T1000 (cell line): ENCODE measurements around the gene PARD3.

Experiments used
- DNase-seq: peaks from one replicate; lab custom pipeline; 2025; ENCODE audit warnings: mixed read lengths; lab: John Stamatoyannopoulos, UW

The PARD3 gene

DNA sequence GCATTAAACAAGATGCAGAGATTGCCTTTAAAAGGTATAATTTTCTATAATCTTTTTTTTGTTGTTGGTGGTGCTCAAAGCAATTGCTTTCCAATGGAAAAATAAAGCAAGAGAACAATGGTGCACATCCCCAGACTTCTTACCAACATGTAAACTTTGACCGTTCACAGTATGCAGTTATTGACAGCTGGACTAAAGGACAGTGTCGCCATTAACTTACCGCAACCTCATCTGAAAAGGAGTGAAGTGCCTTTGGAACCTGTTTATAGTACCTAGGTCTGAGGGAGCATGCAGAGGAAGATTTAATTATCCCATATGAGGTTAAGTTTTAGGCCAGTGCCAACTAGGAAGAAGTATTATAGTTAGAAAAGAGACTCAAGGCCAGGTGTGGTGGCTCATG lies 654.5 kb downstream of the PARD3 start:
- no peak for DNase-seq

DNA sequence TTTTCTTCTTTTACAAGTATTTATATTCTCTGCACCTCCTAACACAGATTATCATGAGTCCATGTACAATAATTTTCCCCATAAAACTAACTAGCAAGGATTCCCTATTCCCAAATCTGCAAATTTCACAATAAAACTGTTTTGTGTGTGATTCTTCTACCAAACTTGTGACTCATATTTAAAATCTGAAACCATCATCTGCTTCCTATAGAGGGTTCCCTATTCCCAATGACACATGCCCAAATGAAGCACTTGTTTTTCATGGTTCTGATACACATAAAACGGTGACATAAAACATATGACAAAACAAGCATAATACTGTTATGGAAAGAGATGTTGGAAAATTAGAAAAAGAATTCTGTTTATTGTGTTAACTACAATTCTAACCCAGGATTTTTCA lies 657.6 kb downstream of the PARD3 start:
- no peak for DNase-seq

DNA sequence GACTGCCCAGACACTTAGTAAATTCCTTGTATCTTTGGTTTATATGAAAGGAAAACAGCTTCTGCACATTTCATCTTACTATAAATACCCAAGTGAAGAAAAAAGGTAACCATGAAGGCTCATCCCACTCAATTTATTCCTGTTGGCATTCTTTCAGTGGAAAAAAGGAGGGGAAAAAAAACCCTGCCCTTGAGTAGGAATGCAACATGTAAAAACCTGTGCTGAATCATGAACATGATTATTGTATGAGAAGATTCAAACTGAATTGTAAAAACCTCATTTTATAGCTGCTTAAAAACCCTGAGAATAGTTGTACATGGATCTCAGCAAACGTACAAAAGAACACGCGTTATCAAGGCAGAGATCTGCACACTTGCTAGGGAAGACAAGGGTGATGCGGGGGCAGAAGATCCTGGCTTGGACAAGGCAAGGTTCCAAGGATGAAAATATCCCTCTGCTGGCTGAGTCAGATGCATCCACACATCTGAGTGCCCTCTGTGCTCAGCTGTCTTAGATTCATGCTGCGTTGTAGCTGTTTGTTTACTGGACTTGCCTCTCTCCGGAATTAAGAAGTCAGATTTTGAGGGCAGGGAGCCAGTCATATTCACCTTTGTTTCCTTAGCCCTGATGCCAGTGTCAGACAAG lies 658.2 kb downstream of the PARD3 start:
- DNase-seq = no peak

DNA sequence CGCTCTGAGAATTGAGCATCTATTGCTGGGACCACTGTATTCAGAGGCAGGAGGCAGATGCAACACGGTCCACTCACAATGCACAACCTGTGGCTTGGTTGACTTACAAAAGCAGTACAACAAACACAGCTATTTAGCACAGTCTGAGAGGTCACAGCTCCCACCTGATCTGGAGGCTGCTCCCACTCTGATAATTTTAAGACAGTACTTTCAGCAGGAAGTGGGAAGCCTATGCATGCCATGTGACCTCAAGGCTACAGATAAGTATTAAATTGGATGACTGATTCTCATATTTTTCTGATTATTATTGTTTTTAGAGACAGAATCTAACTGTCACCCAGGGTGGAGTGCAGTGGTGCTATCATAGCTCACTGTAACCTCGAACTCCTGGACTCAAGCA lies 659.3 kb downstream of the PARD3 start:
- no peak for DNase-seq

GRCh38 chr10:34154383-34154900 lies 660.7 kb downstream of the PARD3 start:
- DNase-seq = no peak

DNA sequence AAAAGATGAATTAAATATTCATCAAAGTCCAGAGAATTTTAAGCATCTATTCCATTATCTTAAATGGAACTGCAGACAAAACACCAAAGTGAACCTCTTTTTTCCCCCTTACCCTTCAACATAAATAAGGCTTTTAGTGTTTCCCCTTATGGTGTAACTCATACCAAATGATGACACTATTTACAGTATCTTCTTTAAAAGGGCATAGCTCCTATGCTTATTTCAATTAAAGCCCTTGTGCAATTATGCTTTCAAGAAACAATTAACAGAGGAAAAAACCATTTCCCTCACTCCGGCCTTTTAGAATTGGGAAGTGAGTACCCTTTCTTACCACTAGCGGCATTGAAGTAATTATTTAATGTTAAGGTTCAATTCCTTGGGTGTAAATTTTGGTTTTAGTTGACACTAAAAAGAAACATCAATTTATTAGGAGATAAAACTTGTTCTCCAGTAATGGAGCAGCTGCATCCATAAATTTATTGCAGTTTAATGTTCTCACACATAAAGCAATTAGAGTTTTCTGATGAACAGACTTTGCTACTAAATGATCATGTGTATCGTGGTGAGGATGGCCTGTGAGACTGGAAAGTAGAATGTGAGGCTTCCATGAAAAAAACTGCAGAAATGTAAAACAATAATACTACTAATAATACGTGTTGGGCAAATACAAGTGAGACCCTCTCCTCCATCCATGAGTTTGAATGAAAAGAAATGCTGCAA lies 661.3 kb downstream of the PARD3 start:
- no peak for DNase-seq

DNA sequence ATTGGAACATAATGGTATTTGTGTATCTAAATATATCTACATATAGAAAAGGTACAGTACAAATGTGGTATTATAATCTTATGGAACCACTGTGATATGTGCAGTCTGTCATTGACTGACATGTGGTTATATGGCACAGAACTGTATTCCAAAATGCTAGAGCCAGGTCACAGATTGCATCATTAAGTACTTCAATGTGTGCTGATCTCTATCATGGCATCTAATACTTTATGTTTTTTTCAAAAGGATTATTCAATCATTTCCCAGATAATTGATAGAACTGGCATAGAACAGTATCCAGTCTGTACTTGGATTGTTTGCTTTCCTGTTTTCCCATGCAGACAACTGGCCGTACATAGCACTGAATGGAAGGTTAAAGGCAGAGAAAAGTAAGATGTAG lies 662.7 kb downstream of the PARD3 start:
- no peak for DNase-seq

DNA sequence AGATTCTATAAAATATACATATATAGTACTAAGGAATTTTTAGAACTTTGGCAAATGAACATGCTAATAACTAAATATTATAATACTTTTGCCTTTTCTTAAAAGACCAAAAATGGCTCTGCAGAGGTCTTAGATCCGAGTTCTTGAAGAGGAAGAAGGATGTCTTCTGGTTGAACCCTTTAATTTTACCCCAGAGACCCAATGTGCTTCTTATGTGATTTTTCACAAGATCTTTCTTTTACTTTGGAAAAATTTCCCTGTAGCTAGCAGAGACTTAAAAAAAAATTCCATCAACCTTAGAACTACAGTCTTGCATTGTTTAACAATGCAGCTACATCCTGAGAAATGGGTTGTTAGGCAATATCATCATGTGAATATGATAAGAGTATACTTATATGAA lies 663.2 kb downstream of the PARD3 start:
- no peak for DNase-seq

DNA sequence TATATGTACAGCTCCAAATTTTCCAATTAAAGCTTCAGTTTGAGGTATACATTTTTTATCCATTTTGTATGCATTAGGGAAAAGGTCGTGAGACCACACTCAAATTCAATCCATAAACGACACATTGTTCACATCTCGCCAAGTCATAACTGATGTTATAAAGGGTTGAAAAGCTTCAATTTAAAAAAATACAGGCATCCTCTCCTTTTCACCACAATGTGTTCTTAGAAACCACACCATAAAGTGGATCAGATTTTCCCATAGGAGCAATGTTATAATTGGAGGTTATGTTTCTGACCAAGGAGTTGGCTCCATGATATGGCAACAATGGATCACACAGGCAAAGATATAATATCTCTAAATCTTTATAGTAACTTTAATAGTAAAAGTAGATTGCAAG lies 663.6 kb downstream of the PARD3 start:
- DNase-seq = no peak

DNA sequence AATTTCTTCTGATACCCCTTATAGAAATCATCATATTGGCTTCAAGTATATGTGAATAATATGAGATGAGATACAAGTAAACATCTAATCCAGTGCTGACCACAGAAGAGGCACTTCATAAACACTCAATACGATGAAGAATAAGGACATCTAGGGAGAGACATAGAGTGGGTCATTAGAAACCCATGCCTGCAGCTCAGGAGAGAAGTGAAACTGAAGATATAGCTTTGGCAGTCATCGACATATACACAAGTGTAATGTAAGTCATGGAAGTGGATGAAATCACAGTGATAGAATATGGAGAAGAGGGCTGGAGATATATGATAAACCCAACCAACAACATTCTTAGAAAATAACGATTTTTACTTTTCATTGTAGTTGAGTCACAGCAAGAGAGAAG lies 665.0 kb downstream of the PARD3 start:
- no peak for DNase-seq

GRCh38 chr10:34148305-34148657 lies 666.8 kb downstream of the PARD3 start:
- DNase-seq = no peak

GRCh38 chr10:34147641-34148304 lies 667.3 kb downstream of the PARD3 start:
- no peak for DNase-seq

- DNase-seq = no peak
These were observed 669.4 kb downstream of the PARD3 start for GRCh38 chr10:34145715-34146114.

DNA sequence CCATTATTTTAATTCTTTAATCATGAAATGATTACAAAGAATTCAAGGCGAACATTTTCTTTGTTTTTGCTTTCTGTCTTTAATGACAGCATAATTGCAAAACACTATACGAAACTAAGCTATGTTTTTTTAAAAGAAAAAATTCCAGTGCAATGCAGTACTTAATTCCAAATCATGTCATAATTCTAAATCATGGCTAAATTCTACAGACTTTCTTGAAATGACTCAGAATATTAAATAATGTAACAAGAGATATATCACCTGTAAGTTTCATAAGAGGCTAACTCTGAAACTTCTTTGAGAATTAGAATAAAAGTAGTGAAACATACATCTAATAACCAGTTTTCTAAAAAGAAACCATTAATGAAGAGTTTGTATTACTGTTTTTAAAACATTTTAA lies 671.6 kb downstream of the PARD3 start:
- no peak for DNase-seq

DNA sequence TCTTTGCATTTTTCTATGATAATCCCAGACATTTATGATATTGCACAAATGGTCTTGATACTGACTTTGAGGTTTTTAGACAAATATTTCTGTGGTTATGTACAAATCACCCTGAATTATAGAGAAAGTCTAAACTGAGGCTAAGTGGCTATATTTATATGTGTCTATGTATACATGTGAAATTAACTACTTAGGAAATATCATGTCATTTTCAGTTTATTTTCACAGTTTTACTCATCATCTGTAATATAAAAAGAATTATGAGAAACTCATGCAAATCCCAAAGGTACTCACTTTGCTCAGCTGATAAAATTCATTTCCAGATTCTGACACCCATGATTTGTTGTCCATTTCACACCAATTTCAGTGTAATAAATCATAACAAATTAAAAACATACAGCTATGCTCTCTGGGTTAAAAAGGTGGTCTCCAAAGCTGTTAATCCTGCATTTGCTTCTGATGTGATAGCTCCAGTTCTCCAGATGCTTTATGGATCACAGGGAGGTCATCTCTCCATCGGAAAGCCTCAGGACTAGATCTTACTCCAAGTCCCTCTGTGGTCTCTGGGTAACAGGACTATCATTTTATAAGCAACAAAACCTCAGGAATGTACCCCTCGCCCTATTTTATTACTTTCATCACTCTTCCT lies 673.9 kb downstream of the PARD3 start:
- DNase-seq = no peak

GRCh38 chr10:34139559-34139958 lies 675.5 kb downstream of the PARD3 start:
- no peak for DNase-seq

DNA sequence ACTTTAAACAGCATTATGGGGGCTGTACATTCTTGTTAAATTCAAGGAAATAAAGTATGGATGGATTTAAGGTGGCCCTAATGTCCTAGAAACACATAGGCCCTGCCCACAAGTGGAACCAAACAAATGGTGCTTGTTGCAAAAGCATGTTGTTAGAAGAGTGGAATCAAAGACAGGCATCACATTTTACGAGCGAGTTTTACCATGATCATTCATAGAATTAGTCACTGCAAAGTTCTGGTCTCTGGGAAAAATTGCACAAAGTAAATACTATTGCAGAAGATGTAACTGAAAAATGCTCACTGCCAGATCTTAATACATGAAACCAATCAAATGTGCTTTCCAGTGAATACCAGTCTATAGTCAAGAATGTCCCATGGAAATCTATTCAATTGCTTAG lies 677.1 kb downstream of the PARD3 start:
- DNase-seq = no peak

DNA sequence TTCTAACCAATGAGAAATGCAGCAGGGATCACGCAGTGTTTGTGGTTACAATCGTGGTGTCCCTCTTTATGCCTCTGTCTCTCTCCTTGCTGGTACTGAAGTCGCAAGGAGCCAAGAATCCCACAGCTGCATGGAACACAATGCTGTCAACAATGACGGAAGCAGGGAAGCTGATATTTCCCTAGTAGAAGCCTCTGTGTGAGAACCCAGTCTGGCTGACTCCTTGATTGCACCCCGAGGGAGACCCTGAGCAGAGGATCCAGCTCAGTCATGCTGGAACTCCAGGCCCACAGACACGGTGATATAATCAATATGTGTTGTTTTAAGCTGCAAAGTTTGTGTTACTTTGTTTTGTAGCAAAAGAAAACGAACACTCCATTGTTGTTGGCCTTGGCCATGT lies 677.9 kb downstream of the PARD3 start:
- no peak for DNase-seq

DNA sequence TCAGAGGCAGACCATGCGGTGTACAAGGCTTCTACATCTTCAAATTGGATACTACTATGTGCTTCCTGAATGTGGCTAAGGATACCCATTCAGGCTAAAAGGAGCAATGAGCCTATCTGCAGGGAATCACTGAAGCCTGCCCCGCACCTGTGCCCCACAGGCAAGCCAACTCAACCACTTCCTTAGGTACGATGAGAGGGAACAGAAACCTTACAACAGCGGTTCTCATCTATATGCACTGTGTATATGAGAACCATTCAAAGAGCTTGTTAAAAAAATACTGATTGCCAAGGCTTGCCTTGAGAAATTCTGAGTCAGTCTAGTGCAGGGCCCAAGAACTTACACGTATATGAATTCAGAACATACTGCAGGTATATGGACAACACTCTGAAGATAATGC lies 679.6 kb downstream of the PARD3 start:
- DNase-seq = no peak

- no peak for DNase-seq
These were observed 680.5 kb downstream of the PARD3 start for GRCh38 chr10:34134602-34135001.

- DNase-seq = no peak
These were observed 681.7 kb downstream of the PARD3 start for GRCh38 chr10:34133406-34133805.

- no peak for DNase-seq
These were observed 683.9 kb downstream of the PARD3 start for GRCh38 chr10:34131152-34131551.

DNA sequence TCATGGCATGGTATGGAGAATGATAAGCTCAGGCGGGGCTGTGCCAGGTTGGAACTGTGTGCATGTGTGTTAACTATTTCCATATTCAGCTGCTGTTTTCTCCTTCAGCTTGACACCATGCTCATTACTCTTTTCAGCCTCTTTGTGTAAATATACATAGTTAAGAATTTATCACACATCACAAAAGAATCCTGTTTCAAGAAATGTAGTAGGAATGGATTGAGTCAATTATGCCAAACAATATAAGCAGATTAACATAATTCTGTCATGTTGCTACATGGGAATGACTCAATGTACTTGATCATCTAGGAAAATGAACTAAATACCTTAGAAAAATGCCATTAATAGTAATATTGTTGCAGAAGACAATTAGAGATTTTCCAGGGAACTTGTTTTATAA lies 687.4 kb downstream of the PARD3 start:
- DNase-seq = no peak
